IMR-90 (cell line): ENCODE data around the gene C21orf91. TPM values are rescaled to one million over a fixed set of nuclear protein-coding genes. Genes with fewer than 3 reads are reported as not detected.

ENCODE experiments used
- ATAC-seq: fragments of 200-7000 bp; cut with Tn5 transposase; 2 replicates; pipeline ENCODE4 v1.9.1; 2020; ENCODE audit warnings: low read depth, mild to moderate bottlenecking, moderate library complexity
- BruUV-seq: library from RNA; stranded (reverse); fragments of 400-500 nt; replicated peaks from 2 replicates; lab custom pipeline; 2021; lab: Mats Ljungman, UMichigan
- CTCF ChIA-PET: fragments of 300-600 bp; formaldehyde crosslinking; extraction: SDS; loops from one replicate; lab custom pipeline; 2021; ENCODE audit warnings: antibody characterized with exemption; lab: Yijun Ruan, JAX
- POLR2A ChIA-PET: fragments of 300-600 bp; sonication (Branson Sonifier 250); formaldehyde crosslinking; loops from one replicate; lab custom pipeline; 2022; ENCODE audit warnings: antibody characterized with exemption; ENCODE audit not compliant: unreplicated experiment; lab: Charles Lee
- DNase-seq: peaks from one replicate; pipeline ENCODE4 v3.0.0; 2013
- H2AFZ ChIP-seq: replicated peaks from 2 replicates; pipeline ENCODE3; 2013; ENCODE audit warnings: low read length, mild to moderate bottlenecking; ENCODE audit not compliant: poor library complexity
- H2AK5ac ChIP-seq: 2 replicates; pipeline ENCODE4 v1.6.1; 2013; ENCODE audit warnings: low read depth, low read length, inconsistent platforms
- H2AK9ac ChIP-seq: replicated peaks from 2 replicates; pipeline ENCODE3; 2013; ENCODE audit warnings: mild to moderate bottlenecking, low read depth, low read length, moderate library complexity; ENCODE audit not compliant: poor library complexity
- H2BK120ac ChIP-seq: 2 replicates; pipeline ENCODE4 v1.6.1; 2013; ENCODE audit warnings: low read depth, low read length, inconsistent platforms
- H2BK15ac ChIP-seq: 3 replicates; pipeline ENCODE4 v1.6.1; 2013; ENCODE audit warnings: low read depth, low read length, inconsistent platforms
- H2BK20ac ChIP-seq: 2 replicates; pipeline ENCODE4 v1.6.1; 2013; ENCODE audit warnings: low read depth, mild to moderate bottlenecking, inconsistent platforms, low read length, moderate library complexity
- H2BK5ac ChIP-seq: 2 replicates; pipeline ENCODE4 v1.6.1; 2013; ENCODE audit warnings: mild to moderate bottlenecking, low read depth, low read length, inconsistent platforms; ENCODE audit not compliant: poor library complexity, severe bottlenecking
- H3K14ac ChIP-seq: replicated peaks from 2 replicates; pipeline ENCODE4 v1.6.1; 2013; ENCODE audit warnings: low read depth, low read length, inconsistent platforms
- H3K18ac ChIP-seq: 2 replicates; pipeline ENCODE4 v1.6.1; 2013; ENCODE audit warnings: low read depth, low read length, control low read depth
- H3K23ac ChIP-seq: 2 replicates; pipeline ENCODE4 v1.6.1; 2013; ENCODE audit warnings: low read depth, low read length, inconsistent platforms
- H3K27ac ChIP-seq: 2 replicates; pipeline ENCODE4 v1.5.1; 2013; ENCODE audit warnings: mild to moderate bottlenecking, control low read depth, low read length; ENCODE audit not compliant: insufficient read depth
- H3K27me3 ChIP-seq: 2 replicates; pipeline ENCODE4 v1.6.1; 2013; ENCODE audit warnings: low read length; ENCODE audit not compliant: control insufficient read depth, insufficient read depth
- H3K36me3 ChIP-seq: 2 replicates; pipeline ENCODE4 v1.6.1; 2013; ENCODE audit warnings: low read length, mixed read lengths; ENCODE audit not compliant: control insufficient read depth, insufficient read depth
- H3K4ac ChIP-seq: 2 replicates; pipeline ENCODE4 v1.6.1; 2013; ENCODE audit warnings: low read depth, low read length, inconsistent platforms
- H3K4me1 ChIP-seq: 2 replicates; pipeline ENCODE4 v1.6.1; 2013; ENCODE audit warnings: low read length, mixed read lengths; ENCODE audit not compliant: control insufficient read depth, insufficient read depth
- H3K4me2 ChIP-seq: 2 replicates; pipeline ENCODE4 v1.6.1; 2013; ENCODE audit warnings: low read depth, mild to moderate bottlenecking, control low read depth, low read length, moderate library complexity
- H3K4me3 ChIP-seq: 2 replicates; pipeline ENCODE4 v1.5.1; 2013; ENCODE audit warnings: low read depth, mild to moderate bottlenecking, control low read depth, low read length, moderate library complexity; ENCODE audit not compliant: insufficient read depth
- H3K56ac ChIP-seq: 2 replicates; pipeline ENCODE4 v1.6.1; 2013; ENCODE audit warnings: low read length, inconsistent platforms; ENCODE audit not compliant: insufficient read depth; ENCODE audit errors: extremely low read depth
- H3K79me1 ChIP-seq, 2 experiments: 2 replicates each; pipeline ENCODE4 v1.6.1; 2013; ENCODE audit warnings: low read length in 2 of 2, inconsistent platforms in 1 of 2, low read depth in 1 of 2
- H3K9ac ChIP-seq: 2 replicates; pipeline ENCODE4 v1.6.1; 2013; ENCODE audit warnings: low read depth, low read length, control low read depth
- H3K9me1 ChIP-seq: 2 replicates; pipeline ENCODE4 v1.6.1; 2013; ENCODE audit warnings: low read length, inconsistent platforms; ENCODE audit not compliant: insufficient read depth
- H3K9me3 ChIP-seq: 2 replicates; pipeline ENCODE4 v1.6.1; 2013; ENCODE audit warnings: low read length; ENCODE audit not compliant: control insufficient read depth, insufficient read depth
- H4K20me1 ChIP-seq: 2 replicates; pipeline ENCODE4 v1.6.1; 2013; ENCODE audit warnings: low read length, inconsistent platforms; ENCODE audit not compliant: insufficient read depth
- H4K5ac ChIP-seq: 2 replicates; pipeline ENCODE4 v1.6.1; 2013; ENCODE audit warnings: mild to moderate bottlenecking, low read depth, low read length, control low read depth
- H4K8ac ChIP-seq, 2 experiments: 2 replicates each; pipeline ENCODE4 v1.6.1; 2013; ENCODE audit warnings: low read depth in 2 of 2, low read length in 2 of 2, control low read depth in 1 of 2, inconsistent platforms in 1 of 2
- H4K91ac ChIP-seq: 2 replicates; pipeline ENCODE4 v1.6.1; 2013; ENCODE audit warnings: low read depth, low read length, inconsistent platforms; ENCODE audit not compliant: insufficient read depth
- BHLHE40 ChIP-seq: fragments of 150-350 bp; IDR thresholded peaks from 2 replicates; pipeline ENCODE4 v1.6.1; 2016; ENCODE audit warnings: mild to moderate bottlenecking, low read depth, low read length
- CEBPB ChIP-seq: IDR thresholded peaks from 2 replicates; pipeline ENCODE4 v1.6.1; 2012; ENCODE audit warnings: low read depth, low read length, improper control_type of control experiment
- CHD1 ChIP-seq: IDR thresholded peaks from 2 replicates; pipeline ENCODE4 v1.6.1; 2012; ENCODE audit warnings: low read depth, low read length, improper control_type of control experiment
- CTCF ChIP-seq: conservative IDR thresholded peaks from 2 replicates; pipeline ENCODE4 v1.5.1; 2012; ENCODE audit warnings: mild to moderate bottlenecking, low read depth, low read length, improper control_type of control experiment
- FOS ChIP-seq: fragments of 150-350 bp; IDR thresholded peaks from 2 replicates; pipeline ENCODE4 v1.6.1; 2016; ENCODE audit warnings: low read depth, low read length
- MAZ ChIP-seq: IDR thresholded peaks from 2 replicates; pipeline ENCODE4 v1.6.1; 2012; ENCODE audit warnings: low read depth, mild to moderate bottlenecking, low read length, improper control_type of control experiment, moderate library complexity, borderline replicate concordance
- MXI1 ChIP-seq: IDR thresholded peaks from 2 replicates; pipeline ENCODE4 v1.6.1; 2012; ENCODE audit warnings: low read depth, mild to moderate bottlenecking, low read length, moderate library complexity, borderline replicate concordance
- NFE2L2 ChIP-seq: fragments of 150-350 bp; IDR thresholded peaks from 2 replicates; pipeline ENCODE4 v1.6.1; 2016; ENCODE audit warnings: low read depth, mild to moderate bottlenecking, low read length
- POLR2A ChIP-seq: IDR thresholded peaks from 2 replicates; pipeline ENCODE4 v1.6.1; 2012; ENCODE audit warnings: mild to moderate bottlenecking, low read depth, low read length
- RAD21 ChIP-seq: IDR thresholded peaks from 2 replicates; pipeline ENCODE4 v1.6.1; 2012; ENCODE audit warnings: low read length, improper control_type of control experiment
- RCOR1 ChIP-seq: IDR thresholded peaks from 2 replicates; pipeline ENCODE4 v1.6.1; 2012; ENCODE audit warnings: mild to moderate bottlenecking, low read length, improper control_type of control experiment; ENCODE audit not compliant: insufficient replicate concordance
- RFX5 ChIP-seq: IDR thresholded peaks from 2 replicates; pipeline ENCODE4 v1.8.0; 2012; ENCODE audit warnings: low read depth, mild to moderate bottlenecking, low read length, moderate library complexity
- WGBS, 2 experiments: methylation state at CpG; one replicate each; pipeline versions ENCODE4 v1.1.5 to v1.1.7; 2013; ENCODE audit warnings: missing lambda C conversion rate in 2 of 2; ENCODE audit not compliant: insufficient read length in 1 of 2; ENCODE audit errors: extremely low coverage in 2 of 2; 5-methylcytosine and 5-hydroxymethylcytosine counted together
- dilution Hi-C: fragments of 300-500 bp; cut with HindIII; formaldehyde crosslinking; loops from one replicate; pipeline ENCODE4 v1.14.3; 2018; ENCODE audit warnings: low sequenced_read_pairs; ENCODE audit not compliant: unreplicated experiment
- in situ Hi-C: fragments of 300-500 bp; cut with MboI; formaldehyde crosslinking; loops from 3 replicates; pipeline ENCODE4 v1.14.3; 2019; ENCODE audit warnings: low sequenced_read_pairs, inconsistent platforms, mixed read lengths
- intact Hi-C: fragments of 100-400 bp; cut with micrococcal nuclease; formaldehyde crosslinking; loops from 2 replicates; pipeline ENCODE4 v1.10.0; 2022
- polyA plus RNA-seq, 3 experiments: library from polyadenylated mRNA; depleted of rRNA; stranded (reverse); fragments of >200 nt; gene quantifications; 2 replicates each; pipeline ENCODE4 v1.2.3, GENCODE V29; 2012; ENCODE audit warnings: low replicate concordance in 1 of 3
- total RNA-seq: library from RNA; depleted of rRNA; stranded (reverse); fragments of >200 nt; gene quantifications from 2 replicates; pipeline ENCODE4 v1.2.3, GENCODE V29; 2012
- TF ChIP-seq, protein P1 (sequence below): fragments of 150-350 bp; IDR thresholded peaks from 2 replicates; pipeline ENCODE4 v1.6.1; 2017; ENCODE audit warnings: mild to moderate bottlenecking, antibody characterized with exemption, low read length, low read depth

C21orf91 gene
- total and polyA plus RNA-seq, 2 of the 4 experiments (the other 2 are of a cell fraction) = 3.7 to 9.3 TPM

DNA sequence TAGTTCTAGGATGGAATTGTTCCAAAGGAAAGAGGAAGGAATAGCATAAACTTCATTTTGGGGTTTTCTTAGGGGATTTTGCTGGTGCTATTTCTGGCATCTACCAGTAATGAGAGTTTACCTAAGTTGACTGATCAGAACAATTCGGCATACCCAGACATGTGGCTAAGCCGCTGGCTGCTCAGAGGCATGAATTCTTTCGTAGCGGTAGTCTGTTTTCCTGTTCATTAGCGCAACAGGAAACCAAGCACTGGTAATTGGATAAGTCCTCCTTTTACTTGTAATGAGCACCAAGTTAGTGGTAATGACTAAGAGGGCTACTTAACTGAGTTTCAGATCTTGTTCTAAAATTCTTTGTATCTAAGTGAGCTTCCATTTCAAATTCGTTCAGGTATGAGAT lies 38.6 kb downstream of the C21orf91 start:
- no peak overlapping the region for H3K9ac ChIP-seq
- no peak overlapping the region for H3K4ac ChIP-seq
- H2BK120ac ChIP-seq = no peak overlapping the region
- H3K56ac ChIP-seq = no peak overlapping the region
- peaks cover 2% of the 10 kb centered on the region for H3K36me3 ChIP-seq
- H3K4me2 ChIP-seq = no peak overlapping the region
- ChIA-PET CTCF (no interaction called here), POLR2A (no interaction called here)
- H2AK9ac ChIP-seq = no peak overlapping the region
- H3K14ac ChIP-seq = no peak overlapping the region
- no peaks in the 10 kb centered on the region for H3K79me1 ChIP-seq
- H2AK5ac ChIP-seq = no peak overlapping the region
- intact Hi-C loops (no loop called here), in situ Hi-C loops (no loop called here), dilution Hi-C loops (no loop called here)
- H3K9me1 ChIP-seq = no peaks in the 10 kb centered on the region
- no peaks in the 10 kb centered on the region for H3K4me1 ChIP-seq
- DNase-seq (no peak), ATAC-seq (no peak)
- H3K9me3 ChIP-seq = peaks cover 2% of the 10 kb centered on the region; the same call in 1 of the 2 replicates
- no peak overlapping the region for H2BK5ac ChIP-seq
- H3K18ac ChIP-seq = no peak overlapping the region
- H3K27ac ChIP-seq = no peak overlapping the region
- no peak overlapping the region for H3K4me3 ChIP-seq
- 83% methylated on average over 1 of the region's 6 CpGs; no CpG with 5 or more reads in 1 of the 2 experiments for WGBS, 2 experiments
- no peaks in the 10 kb centered on the region for H4K20me1 ChIP-seq
- no peak overlapping the region for H3K23ac ChIP-seq
- no TSS peak for BruUV-seq
- no peak overlapping the region for H4K5ac ChIP-seq
- no peak overlapping the region for H2AFZ ChIP-seq
- no peak for TF ChIP-seq RFX5
- TF ChIP-seq CHD1 = no peak
- TF ChIP-seq BHLHE40 = no peak
- TF ChIP-seq CEBPB = no peak
- TF ChIP-seq POLR2A = no peak
- TF ChIP-seq, protein P1, sequence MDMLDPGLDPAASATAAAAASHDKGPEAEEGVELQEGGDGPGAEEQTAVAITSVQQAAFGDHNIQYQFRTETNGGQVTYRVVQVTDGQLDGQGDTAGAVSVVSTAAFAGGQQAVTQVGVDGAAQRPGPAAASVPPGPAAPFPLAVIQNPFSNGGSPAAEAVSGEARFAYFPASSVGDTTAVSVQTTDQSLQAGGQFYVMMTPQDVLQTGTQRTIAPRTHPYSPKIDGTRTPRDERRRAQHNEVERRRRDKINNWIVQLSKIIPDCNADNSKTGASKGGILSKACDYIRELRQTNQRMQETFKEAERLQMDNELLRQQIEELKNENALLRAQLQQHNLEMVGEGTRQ = no peak
- no peak for TF ChIP-seq MAZ
- TF ChIP-seq RCOR1 = no peak
- TF ChIP-seq FOS = no peak
- TF ChIP-seq RAD21 = no peak
- TF ChIP-seq NFE2L2 = no peak
- no peak for TF ChIP-seq MXI1
- no peak for TF ChIP-seq CTCF
- H4K8ac ChIP-seq = no peak overlapping the region
- no peak overlapping the region for H2BK15ac ChIP-seq
- no peak overlapping the region for H2BK20ac ChIP-seq
- no peaks in the 10 kb centered on the region for H3K27me3 ChIP-seq
- no peak overlapping the region for H4K91ac ChIP-seq
